Astrocyte of the cerebellum (primary cell): Measurements from ENCODE around the gene KRT85.

Source experiments
- DNase-seq: peaks from one replicate; pipeline ENCODE4 v3.0.0-alpha.2; 2011; ENCODE audit warnings: low read depth
- H3K4me3 ChIP-seq: 2 replicates; pipeline ENCODE4 v1.5.1; 2011; ENCODE audit warnings: mild to moderate bottlenecking, low read depth, low read length, moderate library complexity
- in situ Hi-C: cut with HindIII; loops from 2 replicates; pipeline ENCODE4 v1.10.0; 2017; ENCODE audit warnings: low sequenced_read_pairs
- TF ChIP-seq, protein P1 (sequence below): IDR thresholded peaks from 2 replicates; pipeline ENCODE4 v1.5.1; 2012; ENCODE audit warnings: low read length, low read depth, moderate library complexity, mild to moderate bottlenecking; ENCODE audit errors: missing control alignments

Gene KRT85

DNA sequence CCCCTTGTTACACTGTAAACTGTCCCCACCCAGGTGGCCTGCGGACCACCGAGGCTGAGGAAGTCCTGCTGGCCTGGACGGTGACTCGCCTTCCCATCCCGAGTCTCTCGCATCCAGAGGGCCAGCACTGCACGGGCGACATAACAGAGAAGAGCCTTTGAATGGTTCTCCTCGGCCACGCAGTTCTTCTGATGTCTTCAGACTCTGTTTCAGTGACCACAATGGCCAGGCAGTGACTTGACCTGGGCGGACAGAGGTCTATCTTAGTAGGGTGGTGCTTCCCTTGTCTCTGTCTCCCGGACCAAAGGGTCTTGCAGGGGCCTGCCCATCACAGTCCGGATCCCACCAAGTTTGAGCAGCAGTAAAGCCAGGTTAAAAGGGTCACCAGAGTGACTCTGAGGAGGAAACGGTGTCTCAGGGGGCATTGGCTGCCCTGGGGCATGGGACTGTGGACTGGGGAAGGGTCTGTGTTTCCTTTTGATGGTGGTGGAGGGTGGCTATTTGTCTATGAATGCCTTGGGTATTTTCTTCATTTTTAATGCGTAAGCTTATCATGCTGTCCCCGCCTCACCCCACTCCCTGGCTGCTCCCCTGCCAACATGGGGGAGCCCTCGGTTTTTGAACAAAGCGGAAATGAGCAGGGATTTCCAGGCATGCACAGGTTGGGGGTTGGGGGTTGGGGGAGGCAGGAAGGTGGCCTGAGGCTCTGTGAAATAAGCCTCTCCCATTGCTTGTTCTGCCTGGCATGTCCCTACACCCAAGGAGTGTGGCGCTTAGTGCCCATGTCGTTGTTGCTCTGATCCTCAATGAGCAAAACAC, 10.3 kb downstream of the KRT85 start:
- TF ChIP-seq, protein P1, sequence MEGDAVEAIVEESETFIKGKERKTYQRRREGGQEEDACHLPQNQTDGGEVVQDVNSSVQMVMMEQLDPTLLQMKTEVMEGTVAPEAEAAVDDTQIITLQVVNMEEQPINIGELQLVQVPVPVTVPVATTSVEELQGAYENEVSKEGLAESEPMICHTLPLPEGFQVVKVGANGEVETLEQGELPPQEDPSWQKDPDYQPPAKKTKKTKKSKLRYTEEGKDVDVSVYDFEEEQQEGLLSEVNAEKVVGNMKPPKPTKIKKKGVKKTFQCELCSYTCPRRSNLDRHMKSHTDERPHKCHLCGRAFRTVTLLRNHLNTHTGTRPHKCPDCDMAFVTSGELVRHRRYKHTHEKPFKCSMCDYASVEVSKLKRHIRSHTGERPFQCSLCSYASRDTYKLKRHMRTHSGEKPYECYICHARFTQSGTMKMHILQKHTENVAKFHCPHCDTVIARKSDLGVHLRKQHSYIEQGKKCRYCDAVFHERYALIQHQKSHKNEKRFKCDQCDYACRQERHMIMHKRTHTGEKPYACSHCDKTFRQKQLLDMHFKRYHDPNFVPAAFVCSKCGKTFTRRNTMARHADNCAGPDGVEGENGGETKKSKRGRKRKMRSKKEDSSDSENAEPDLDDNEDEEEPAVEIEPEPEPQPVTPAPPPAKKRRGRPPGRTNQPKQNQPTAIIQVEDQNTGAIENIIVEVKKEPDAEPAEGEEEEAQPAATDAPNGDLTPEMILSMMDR: no peak
- H3K4me3 ChIP-seq: no peak overlapping the region
- DNase-seq: no peak
- in situ Hi-C loops: loop anchor here (25.0 kb wide), 1 partner anchor 630 kb away; no protein-coding TSS in a partner anchor

DNA sequence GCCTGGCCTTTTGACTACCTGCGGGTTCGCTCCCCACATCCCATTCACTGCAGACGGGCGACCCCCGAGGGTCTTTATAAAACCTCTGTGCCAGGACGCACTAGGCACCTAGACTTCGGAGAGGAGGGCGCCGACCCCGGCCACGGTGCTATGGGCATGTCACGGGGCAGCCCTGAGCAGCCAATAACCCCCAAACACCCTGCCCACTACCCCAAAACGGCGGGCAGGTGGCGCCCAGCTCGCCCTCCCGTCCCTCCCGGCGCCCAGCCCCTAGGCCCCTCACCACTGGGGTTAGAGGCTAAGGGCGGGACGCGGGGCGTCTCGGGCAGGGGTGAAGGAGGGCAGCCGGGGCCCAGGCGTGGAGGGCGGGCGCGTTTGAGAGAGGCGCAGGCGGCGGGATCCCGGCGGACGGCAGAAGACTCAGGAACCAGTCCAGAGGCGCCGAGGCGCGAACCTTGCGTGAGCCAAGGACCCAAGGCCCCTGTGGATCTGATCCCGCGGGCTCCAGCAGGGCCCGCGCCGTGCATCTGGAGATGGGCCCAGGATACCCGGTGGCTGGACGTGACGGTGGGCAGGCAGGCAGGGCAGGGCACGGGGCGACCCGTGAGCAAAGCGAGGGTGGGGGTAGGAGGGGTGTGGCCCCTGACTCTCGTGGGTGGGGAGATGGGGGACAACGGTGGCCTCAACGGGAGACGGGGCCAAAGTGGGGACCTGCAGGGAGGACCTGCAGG, 11.1 kb downstream of the KRT85 start:
- TF ChIP-seq, protein P1: no peak
- no peak for DNase-seq
- no peak overlapping the region for H3K4me3 ChIP-seq
- in situ Hi-C loops: loop anchor here (25.0 kb wide), 1 partner anchor 631 kb away; no protein-coding TSS in a partner anchor

DNA sequence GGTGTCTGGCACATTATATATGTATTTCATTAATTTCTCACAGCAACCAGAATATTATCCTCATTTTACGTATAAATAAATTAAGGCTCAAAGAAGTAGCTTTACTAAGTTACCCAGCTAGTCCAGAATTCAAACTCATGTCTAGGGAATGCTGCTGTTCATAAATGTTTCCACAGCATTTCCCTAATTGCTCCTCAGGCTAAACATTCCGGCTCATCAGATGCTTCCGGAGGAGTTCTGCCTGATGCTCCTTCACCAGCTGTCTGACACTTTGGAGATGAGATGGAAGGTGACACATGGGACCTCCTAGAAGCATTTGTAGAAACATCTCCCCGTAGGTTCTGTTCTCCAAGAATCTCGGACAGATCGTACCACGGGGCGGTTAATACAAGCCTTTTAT, 12.1 kb downstream of the KRT85 start:
- TF ChIP-seq, protein P1: no peak
- in situ Hi-C loops: loop anchor here (25.0 kb wide), 1 partner anchor 632 kb away; no protein-coding TSS in a partner anchor
- DNase-seq: no peak
- H3K4me3 ChIP-seq: no peak overlapping the region

DNA sequence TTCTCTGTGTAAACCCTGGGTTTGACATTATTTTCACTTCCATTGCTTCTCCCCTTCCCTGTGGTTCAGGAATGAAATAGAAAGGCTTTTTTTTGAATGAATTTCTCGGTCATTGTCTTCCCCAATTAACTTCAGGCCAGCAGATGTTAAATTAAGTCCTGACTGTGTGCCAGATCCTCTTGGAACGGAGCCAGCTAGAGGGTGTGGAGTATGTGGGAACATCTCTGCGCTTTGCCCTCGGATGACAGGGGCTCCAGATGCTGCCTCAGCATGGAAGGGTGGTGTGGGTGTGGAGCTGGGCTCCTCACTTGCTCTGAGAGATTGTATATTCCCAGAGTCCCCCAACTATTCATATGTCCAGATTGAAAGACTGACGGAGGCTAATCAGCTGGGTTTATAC, 13.1 kb downstream of the KRT85 start:
- no peak overlapping the region for H3K4me3 ChIP-seq
- in situ Hi-C loops: loop anchor here (25.0 kb wide), 1 partner anchor 633 kb away; no protein-coding TSS in a partner anchor
- TF ChIP-seq, protein P1: no peak
- DNase-seq: no peak

DNA sequence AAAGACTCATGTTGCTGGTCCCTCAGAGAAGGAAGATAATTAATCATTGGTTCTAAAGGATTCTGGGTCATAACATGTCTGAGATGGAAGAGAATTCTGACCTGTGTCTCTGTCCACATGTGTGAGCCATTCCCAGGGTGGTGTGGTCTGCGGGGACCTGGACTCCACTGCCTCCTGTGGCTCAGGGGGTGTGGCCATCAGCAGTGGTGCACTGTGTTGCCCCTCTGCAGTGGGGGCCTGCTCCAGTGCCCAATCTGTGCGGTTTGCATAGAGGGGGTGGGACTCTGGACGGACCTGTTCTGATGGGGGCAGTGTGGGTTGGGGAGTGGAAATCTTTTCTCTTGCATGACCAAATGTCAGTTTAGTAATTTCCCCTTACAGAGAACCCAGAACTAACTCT, 13.5 kb downstream of the KRT85 start:
- DNase-seq: no peak
- H3K4me3 ChIP-seq: no peak overlapping the region
- TF ChIP-seq, protein P1: no peak
- in situ Hi-C loops: loop anchor here (25.0 kb wide), 1 partner anchor 634 kb away; no protein-coding TSS in a partner anchor

DNA sequence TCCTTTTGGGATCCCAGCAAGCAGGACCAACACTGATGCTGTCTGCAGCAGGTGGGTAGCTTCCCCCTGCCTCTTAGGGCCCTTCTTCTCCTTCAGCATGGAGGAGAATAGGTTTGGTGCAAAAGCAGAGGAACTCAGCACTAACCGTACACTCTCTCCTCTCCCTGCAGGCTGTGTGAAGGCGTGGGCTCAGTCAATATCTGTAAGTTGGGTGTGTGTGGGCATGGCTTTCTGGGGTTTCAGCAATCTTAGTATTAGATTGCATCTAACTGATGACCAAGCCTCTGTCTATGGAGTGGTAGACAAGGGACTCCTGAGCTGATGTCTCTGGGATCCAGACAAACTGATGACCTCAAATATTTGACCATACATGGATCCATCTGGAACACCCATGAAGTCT, 14.3 kb downstream of the KRT85 start:
- no peak for DNase-seq
- no peak overlapping the region for H3K4me3 ChIP-seq
- in situ Hi-C loops: loop anchor here (25.0 kb wide), 1 partner anchor 634 kb away; no protein-coding TSS in a partner anchor
- TF ChIP-seq, protein P1: no peak
